Pericardium fibroblast (primary cell): Measurements from ENCODE around the gene NT5C1A. TPM values are rescaled to one million over a fixed set of nuclear protein-coding genes. Genes with fewer than 3 reads are reported as not detected.

Experiments used
- total RNA-seq: library from RNA; depleted of rRNA; stranded (reverse); fragments of >200 nt; gene quantifications from 2 replicates; pipeline ENCODE4 v1.2.3, GENCODE V29; 2015

The NT5C1A gene
- total RNA-seq = not detected in 2 replicates

DNA sequence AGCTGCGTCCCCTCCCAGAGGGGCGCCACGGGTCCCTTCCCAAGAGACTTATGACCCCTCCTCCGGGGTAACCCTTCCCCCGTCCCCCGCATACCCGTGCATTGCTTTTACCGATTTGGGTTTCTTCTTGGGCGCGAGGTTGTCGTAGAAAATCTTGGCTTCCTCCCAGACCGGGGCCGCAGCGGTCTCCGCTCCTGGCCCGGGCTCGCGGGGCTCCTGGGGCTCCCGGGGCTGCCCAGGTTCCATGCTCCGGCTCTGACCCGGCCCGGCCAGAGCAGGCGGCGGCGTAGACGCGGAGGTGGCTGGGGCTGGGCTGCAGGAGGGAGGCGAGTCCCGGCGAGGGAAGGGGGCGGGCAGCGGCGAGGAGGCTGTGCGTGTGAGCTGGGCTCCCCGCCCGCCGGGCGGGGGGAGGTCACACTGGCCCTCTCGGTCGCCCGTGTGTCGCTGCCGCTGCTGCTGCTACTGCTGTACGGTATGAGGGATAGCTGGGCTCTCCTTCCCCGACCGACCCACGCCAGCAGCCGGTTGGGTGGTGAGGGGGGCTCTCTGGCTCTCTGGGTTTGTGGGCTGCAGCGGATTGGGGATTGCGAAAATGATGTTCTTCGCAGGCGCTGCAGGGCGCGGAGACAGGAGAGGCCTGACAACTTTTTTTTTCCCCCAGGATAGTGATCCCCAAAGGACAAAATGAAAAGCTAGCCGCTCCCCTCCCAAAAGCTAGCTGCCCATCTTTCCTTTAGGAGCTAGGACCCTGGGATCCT is at the start of gene NT5C1A:
TSS of gene NT5C1A (minus strand) at position 315 of the 758 bp plus-strand sequence. CDS start at position 246, 69 bp downstream.

DNA sequence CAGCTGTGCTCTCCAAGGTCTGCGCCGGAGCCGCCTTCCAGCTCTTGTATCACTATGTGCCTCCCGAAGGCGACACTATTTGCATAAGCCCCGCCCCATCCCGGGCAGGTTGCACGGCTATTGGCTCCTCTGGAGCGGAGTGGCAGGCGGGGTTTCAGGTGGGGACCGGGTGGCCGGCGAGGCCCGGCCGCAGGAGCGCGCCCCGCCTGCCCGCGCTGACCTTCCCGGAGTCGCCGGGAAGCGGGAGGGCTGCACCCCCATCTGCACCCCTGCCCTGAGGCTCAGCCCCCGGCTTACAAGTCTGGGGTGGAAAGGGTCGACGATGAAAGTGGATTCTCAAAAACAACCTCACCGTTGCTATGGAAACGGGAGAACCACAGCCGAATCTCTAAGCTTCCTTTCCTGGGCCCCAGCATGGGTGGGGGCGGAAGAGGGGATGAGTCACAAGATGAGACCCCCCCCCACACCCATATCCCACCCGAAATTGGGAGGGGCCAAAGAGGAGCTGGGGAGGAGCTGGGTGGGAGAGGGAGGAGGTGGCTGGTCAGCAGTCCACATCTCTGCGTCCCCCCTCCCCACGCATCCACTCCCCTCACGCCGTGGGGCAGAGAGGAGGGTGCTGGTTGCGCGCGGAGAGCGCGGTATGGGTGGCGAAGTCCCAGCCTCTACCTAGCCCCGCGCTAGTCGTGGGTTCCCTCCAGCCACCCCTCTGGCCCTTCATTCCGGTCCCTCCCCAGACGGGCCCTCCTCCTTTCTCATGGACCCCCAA is 19.7 kb upstream of the NT5C1A start, which contains the start of gene HPCAL4:
TSS of gene HPCAL4 (minus strand) at position 51 of the 769 bp plus-strand sequence. CDS start 6,830 bp downstream, outside the sequence.

DNA sequence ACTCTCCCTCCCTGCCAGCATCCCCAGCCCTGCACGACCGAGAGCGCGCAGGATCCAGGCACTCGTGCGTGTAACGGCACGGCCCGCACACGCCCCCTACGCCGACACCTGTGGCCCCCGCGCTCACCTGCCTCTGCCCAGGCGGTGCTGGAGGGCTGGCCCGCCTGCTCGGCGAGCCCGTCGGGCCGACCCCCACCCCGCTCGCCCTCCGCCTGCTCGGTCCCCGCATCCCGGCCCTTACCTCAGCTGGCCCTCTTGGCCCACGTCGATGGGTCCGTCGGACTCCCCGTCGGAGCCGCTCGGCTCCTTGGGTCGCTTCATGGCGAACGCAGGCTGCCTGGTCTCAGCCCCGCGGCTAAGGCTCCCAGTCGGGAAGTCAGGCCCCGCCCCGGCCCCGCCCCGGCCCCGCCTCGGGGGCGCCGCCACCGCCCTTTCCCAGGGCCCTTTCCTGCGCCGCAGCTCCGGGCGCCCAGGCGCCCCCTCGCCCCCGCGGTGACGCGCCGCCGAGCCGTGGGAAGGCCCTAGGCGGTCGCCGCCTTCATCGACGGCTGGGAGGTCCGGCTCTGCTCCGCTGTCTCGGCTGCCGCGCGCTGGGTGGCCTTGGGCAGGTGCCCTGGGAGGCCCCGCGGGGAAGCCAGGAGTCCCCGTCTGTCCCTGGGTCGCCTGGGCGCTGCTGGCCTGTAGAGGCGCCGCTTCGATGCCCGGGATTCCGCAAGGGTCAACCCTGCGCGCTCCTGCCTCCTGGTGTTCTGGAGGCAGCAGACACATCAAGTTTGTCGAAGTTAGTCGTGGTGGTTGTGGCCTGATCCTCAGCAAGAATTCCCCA is 32.4 kb downstream of the NT5C1A start, which contains the start of gene HEYL:
TSS of gene HEYL (minus strand) at position 339 of the 826 bp plus-strand sequence. CDS start at position 321, 18 bp downstream.

Other genes starting within 250 kb of the NT5C1A start
- gene BMP8A, start 180.5 kb downstream of the NT5C1A start, total RNA-seq = not detected in 2 replicates
- 190 and 301 TPM in 2 replicates for gene PABPC4, start 95.3 kb downstream of the NT5C1A start, total RNA-seq
- 0.85 and 1.1 TPM in 2 replicates for gene HEYL, start 32.5 kb downstream of the NT5C1A start, total RNA-seq
- gene HPCAL4, start 19.3 kb upstream of the NT5C1A start, total RNA-seq = 0.12 TPM in 1 of 2 replicates, not detected in the other
- 31.2 and 38.7 TPM in 2 replicates for gene PPIE, start 66.8 kb upstream of the NT5C1A start, total RNA-seq
- 0.09 and 1.3 TPM in 2 replicates for gene OXCT2, start 99.2 kb upstream of the NT5C1A start, total RNA-seq
- gene BMP8B, start 116.8 kb upstream of the NT5C1A start, total RNA-seq = not detected in 2 replicates
- gene TRIT1, start 211.4 kb upstream of the NT5C1A start, total RNA-seq = 6.9 and 13.1 TPM in 2 replicates
- 0.68 TPM in 1 of 2 replicates, not detected in the other for gene MYCL, start 229.8 kb upstream of the NT5C1A start, total RNA-seq